Heart right ventricle (tissue), 16 donors: ENCODE results near the gene COL17A1. TPM values are rescaled to one million over a fixed set of nuclear protein-coding genes. Genes with fewer than 3 reads are reported as not detected.

Source experiments
- ATAC-seq, 8 donors: fragments of 200-7000 bp; cut with Tn5 transposase; one replicate each; pipeline ENCODE4 v1.9.1; 2020; ENCODE audit warnings: mild to moderate bottlenecking in 8 of 8, moderate library complexity in 8 of 8, moderate number of reproducible peaks in 1 of 8
- DNase-seq, 2 donors: peaks; one replicate each; pipeline ENCODE4 v3.0.0-alpha.2; 2020
- H3K27ac ChIP-seq, 10 donors: fragments of 200-600 bp; sonication (generic) in 2 of 10; one replicate each; pipeline versions ENCODE4 v1.5.0 to v1.8.0; 2020 to 2022; ENCODE audit warnings: mild to moderate bottlenecking in 3 of 10
- H3K27me3 ChIP-seq, 7 donors: fragments of 200-600 bp; one replicate each; pipeline ENCODE4 v1.8.0; 2021 to 2022; ENCODE audit warnings: mild to moderate bottlenecking in 2 of 7
- H3K36me3 ChIP-seq, 9 donors: fragments of 200-600 bp; sonication (generic) in 1 of 9; one replicate each; pipeline versions ENCODE4 v1.5.0 to v1.8.0; 2020 to 2022; ENCODE audit warnings: mild to moderate bottlenecking in 2 of 9
- H3K4me1 ChIP-seq, 9 donors: fragments of 200-600 bp; sonication (generic) in 1 of 9; one replicate each; pipeline versions ENCODE4 v1.5.0 to v1.8.0; 2020 to 2022; ENCODE audit warnings: mild to moderate bottlenecking in 4 of 9
- H3K4me3 ChIP-seq, 10 donors: fragments of 200-600 bp; sonication (generic) in 2 of 10; one replicate each; pipeline versions ENCODE4 v1.5.0 to v1.8.0; 2020 to 2022; ENCODE audit warnings: mild to moderate bottlenecking in 7 of 10, moderate library complexity in 2 of 10
- H3K9me3 ChIP-seq, 11 donors: fragments of 200-600 bp in 10 of 11; sonication (generic) in 2 of 11; one replicate each; pipeline versions ENCODE4 v1.5.0 to v1.8.0; 2013 to 2022; ENCODE audit warnings: mild to moderate bottlenecking in 2 of 11, control low read depth in 1 of 11, moderate library complexity in 1 of 11
- CTCF ChIP-seq, 9 donors: fragments of 200-600 bp; sonication (generic) in 2 of 9; IDR thresholded peaks; one replicate each; pipeline versions ENCODE4 v1.5.0 to v1.8.0; 2021 to 2022; ENCODE audit warnings: antibody characterized with exemption in 9 of 9, mild to moderate bottlenecking in 5 of 9, moderate library complexity in 1 of 9
- WGBS, 2 donors: extraction: QIAGEN DNeasy Blood & Tissue Kit; methylation state at CpG; one replicate each; pipeline ENCODE4 v1.1.7; 2013; ENCODE audit warnings: inconsistent platforms in 1 of 2; 5-methylcytosine and 5-hydroxymethylcytosine counted together
- intact Hi-C, 10 donors: fragments of 100-400 bp; cut with DNase I; formaldehyde crosslinking; loops; one replicate each; pipeline versions ENCODE4 v1.11.1 to v1.14.2; 2022
- polyA plus RNA-seq, 2 donors: library from polyadenylated mRNA; stranded (reverse); fragments of 200-250 nt; gene quantifications; one replicate each; pipeline ENCODE4 v1.2.3, GENCODE V29; 2013
- total RNA-seq, 10 donors: library from RNA; stranded (reverse); fragmentation: NEBNext Ultra II Directional in 3 of 10; extraction: Animal tissue kit (Norgen Biotek cat#: 25700) in 3 of 10; gene quantifications; one replicate each; pipeline versions ENCODE4 v1.2.1 to v1.2.4, GENCODE V29; 2021 to 2023
- donor health status: Arrhythmogenic right ventricular cardiomyopathy.
- donor health status: ischemic (EF 13 %, LVEDD 7.1; RV severe dilation, severe dysfunction).
- donor health status: healthy with polysubstance abuse.
- donor health status: DM: no; HTN: yes; CAD: no.
- donor health status: DM: no; HTN: no; CAD: no.
- donor health status: ischemic (EF 25% LVEDD 6.9; RV normal size, moderate dysfunction).
- donor health status: ischemic (EF 25% LVEDD 5.7; RV mildly dilated, moderate dysfunction).
- donor health status: healthy.
- donor health status: DM: yes; HTN: yes; CAD: no.
- donor health status: Ischemic cardiomyopathy.
- donor health status: ischemic (EF 35%, LVEDD 5.7; RV mildly dilated, moderate dysfunction).
- donor health status: nonischemic (EF 11% LVEDD 7.7; RV severe dilation, severe dysfunction).
- donor health status: DM: yes; HTN: yes; CAD: no.
- donor health status: PGD.
- donor health status: ischemic (EF 29% LVEDD 5.4; RV normal size, mild dysfunction).
- donor health status: nonischemic (EF 23%, LVEDD 6.1; RV moderate dilation, normal function).

The COL17A1 gene
- total and polyA plus RNA-seq, 12 donors = 0.10 to 0.39 (median 0.16) TPM; not detected in 6

DNA sequence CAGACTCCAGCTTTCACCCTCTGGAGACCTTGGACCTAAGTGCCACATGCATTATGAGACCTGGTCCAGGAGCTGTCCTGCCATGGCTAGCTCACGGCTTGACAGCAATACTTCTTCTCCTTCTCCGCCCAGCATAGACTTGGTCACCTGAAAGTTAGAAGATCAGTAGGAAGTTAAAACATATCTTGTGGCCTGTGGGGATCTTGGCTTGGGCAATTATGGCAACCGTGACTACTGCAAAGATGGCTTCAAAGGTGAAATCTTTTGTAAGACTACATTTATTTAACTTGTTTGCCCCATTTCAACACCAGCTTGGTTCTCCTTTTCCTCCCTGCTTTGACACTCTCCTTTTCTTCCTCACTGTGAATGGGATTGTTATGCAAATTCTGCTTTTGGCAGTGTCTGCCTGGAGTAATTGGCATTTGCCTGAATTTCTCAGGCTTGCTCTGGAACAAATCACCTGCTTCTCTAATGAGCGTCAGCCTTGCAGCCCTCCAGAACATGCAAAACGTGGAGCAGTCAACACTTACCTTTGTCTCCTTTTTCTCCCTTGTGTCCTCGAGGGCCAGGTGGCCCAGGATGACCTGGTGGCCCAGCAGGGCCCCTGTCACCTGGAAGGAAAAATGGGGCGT is 53.4 kb downstream of the COL17A1 start:
- H3K36me3 ChIP-seq = peaks cover 0 to 56% (median 0%) of the 10 kb centered on the region in 9 donors
- intact Hi-C loops = no loop called here

GRCh38 chr10:104031631-104032030 is 54.0 kb downstream of the COL17A1 start:
- Histone ChIP-seq H3K4me3 (no peak overlapping the region), H3K4me1 (peaks cover 0 to 38% (median 9%) of the 10 kb centered on the region in 9 donors), H3K27ac (peak overlapping the region in 1 of 10 donors; percentile 19), H3K36me3 (peaks cover 0 to 63% (median 3%) of the 10 kb centered on the region in 9 donors), H3K9me3 (no peaks in the 10 kb centered on the region), H3K27me3 (no peaks in the 10 kb centered on the region)
- DNase-seq (no peak), ATAC-seq (no peak)
- intact Hi-C loops = no loop called here
- no peak for TF ChIP-seq CTCF (IDR thresholded peaks at IDR 0.05)
- WGBS, 2 donors = 66 to 80% methylated on average over 2 of the region's 2 CpGs

More for the DNA sequence above, 53.4 kb downstream of the COL17A1 start:
- no peak for ATAC-seq
- 78 to 81% methylated on average over 7 of the region's 7 CpGs for WGBS, 2 donors
- Histone ChIP-seq H3K27me3 (no peaks in the 10 kb centered on the region), H3K27ac (peak overlapping the region in 1 of 10 donors; percentile 11), H3K4me1 (peaks cover 0 to 38% (median 9%) of the 10 kb centered on the region in 9 donors), H3K4me3 (no peak overlapping the region), H3K9me3 (no peaks in the 10 kb centered on the region)
- DNase-seq = no peak
- no peak for TF ChIP-seq CTCF (IDR thresholded peaks at IDR 0.05)

- Histone ChIP-seq H3K9me3 (no peaks in the 10 kb centered on the region), H3K4me1 (peaks cover 3 to 46% (median 13%) of the 10 kb centered on the region in 9 donors), H3K27me3 (no peaks in the 10 kb centered on the region), H3K27ac (peak overlapping the region in 9 of 10 donors; percentile 24 to 89 (median 80)), H3K36me3 (peaks cover 0 to 84% (median 16%) of the 10 kb centered on the region in 9 donors), H3K4me3 (no peak overlapping the region)
- WGBS, 2 donors = 30 to 37% methylated on average over 6 of the region's 6 CpGs
- intact Hi-C loops = loop anchor here in 6 of 10 donors (2.0 to 10.0 kb wide), 4 partner anchors 91 to 145 kb away; partner anchors contain the start of gene SFR1 (in 3 of the 6)
- DNase-seq = peak; percentile 81 to 90
- ATAC-seq = peak; percentile 68 to 90 (median 87)
- no peak for TF ChIP-seq CTCF (IDR thresholded peaks at IDR 0.05)
These were observed 56.2 kb downstream of the COL17A1 start for GRCh38 chr10:104029521-104029860.

GRCh38 chr10:104028823-104029520 is 56.7 kb downstream of the COL17A1 start:
- Histone ChIP-seq H3K4me3 (peak overlapping the region in 1 of 10 donors; percentile 7), H3K36me3 (peaks cover 0 to 84% (median 16%) of the 10 kb centered on the region in 9 donors), H3K4me1 (peaks cover 3 to 49% (median 13%) of the 10 kb centered on the region in 9 donors), H3K9me3 (no peaks in the 10 kb centered on the region), H3K27ac (peak overlapping the region in 9 of 10 donors; percentile 24 to 89 (median 80)), H3K27me3 (no peaks in the 10 kb centered on the region)
- no peak for TF ChIP-seq CTCF (IDR thresholded peaks at IDR 0.05)
- WGBS, 2 donors = 27 to 42% methylated on average over 4 of the region's 4 CpGs
- ATAC-seq (peak in 6 of 8 donors; percentile 7 to 56 (median 51)), DNase-seq (no peak)
- intact Hi-C loops = loop anchor here in 6 of 10 donors (2.0 to 10.0 kb wide), 4 partner anchors 92 to 144 kb away; partner anchors contain the start of gene SFR1 (in 3 of the 6)
